PC-9 (cell line): ENCODE data around the gene VLDLR. TPM values are rescaled to one million over a fixed set of nuclear protein-coding genes. Genes with fewer than 3 reads are reported as not detected.

ENCODE experiments used
- BruUV-seq: library from RNA; stranded (reverse); fragments of 400-500 nt; replicated peaks from 2 replicates; lab custom pipeline; 2021; lab: Mats Ljungman, UMichigan
- CTCF ChIA-PET: fragments of 300-600 bp; sonication (Branson Sonifier 250); formaldehyde crosslinking; loops from one replicate; lab custom pipeline; 2022; ENCODE audit warnings: antibody characterized with exemption; lab: Charles Lee
- POLR2A ChIA-PET: fragments of 300-600 bp; sonication (Branson Sonifier 250); formaldehyde crosslinking; loops from one replicate; lab custom pipeline; 2022; ENCODE audit warnings: antibody characterized with exemption; ENCODE audit not compliant: unreplicated experiment; lab: Charles Lee
- DNase-seq, 2 experiments: peaks; one replicate each; pipeline versions ENCODE4 v3.0.0 to v3.0.0-alpha.2; 2015 to 2022; ENCODE audit warnings: mixed read lengths in 1 of 2
- H2AFZ ChIP-seq: fragments of 200-600 bp; sonication (generic); 2 replicates; pipeline ENCODE4 v1.8.1; 2017; ENCODE audit warnings: antibody characterized with exemption
- H3F3A ChIP-seq: fragments of 200-600 bp; sonication (generic); 2 replicates; pipeline ENCODE4 v1.8.1; 2017; ENCODE audit warnings: antibody characterized with exemption, mild to moderate bottlenecking, low read depth; ENCODE audit not compliant: insufficient read depth
- H3K27ac ChIP-seq: fragments of 200-600 bp; sonication (generic); 2 replicates; pipeline ENCODE4 v1.6.1; 2016; ENCODE audit warnings: mixed run types
- H3K27me3 ChIP-seq: fragments of 200-600 bp; sonication (generic); 2 replicates; pipeline ENCODE4 v1.6.1; 2016; ENCODE audit warnings: low read depth, mixed run types; ENCODE audit not compliant: insufficient read depth
- H3K36me3 ChIP-seq: fragments of 200-600 bp; sonication (generic); 2 replicates; pipeline ENCODE4 v1.6.1; 2016; ENCODE audit warnings: low read depth, mixed run types
- H3K4me1 ChIP-seq: fragments of 200-600 bp; sonication (generic); replicated peaks from 2 replicates; pipeline ENCODE4 v1.6.1; 2016; ENCODE audit warnings: mixed run types; ENCODE audit not compliant: insufficient read depth
- H3K4me2 ChIP-seq: fragments of 200-600 bp; sonication (generic); 2 replicates; pipeline ENCODE4 v1.6.1; 2017; ENCODE audit warnings: mixed run types
- H3K4me3 ChIP-seq: fragments of 200-600 bp; sonication (generic); 2 replicates; pipeline ENCODE4 v1.6.1; 2016; ENCODE audit warnings: mixed run types
- H3K79me2 ChIP-seq: fragments of 200-600 bp; sonication (generic); 2 replicates; pipeline ENCODE4 v1.6.1; 2017; ENCODE audit warnings: low read depth, mixed run types
- H3K9me2 ChIP-seq: fragments of 200-600 bp; sonication (generic); 2 replicates; pipeline ENCODE4 v1.8.1; 2017; ENCODE audit warnings: mild to moderate bottlenecking; ENCODE audit not compliant: insufficient read depth
- H3K9me3 ChIP-seq: fragments of 200-600 bp; sonication (generic); 2 replicates; pipeline ENCODE4 v1.8.1; 2016; ENCODE audit warnings: low read depth; ENCODE audit not compliant: insufficient read depth
- H4K20me1 ChIP-seq: fragments of 200-600 bp; sonication (generic); 2 replicates; pipeline ENCODE4 v1.8.1; 2017; ENCODE audit not compliant: insufficient read depth
- EZH2 ChIP-seq: fragments of 200-600 bp; sonication (generic); IDR thresholded peaks from 2 replicates; pipeline ENCODE4 v1.8.0; 2017; ENCODE audit warnings: antibody characterized with exemption, low read depth
- intact Hi-C: fragments of 100-400 bp; cut with micrococcal nuclease; formaldehyde crosslinking; loops from one replicate; pipeline ENCODE4 v1.10.0; 2022; ENCODE audit not compliant: unreplicated experiment
- total RNA-seq: library from RNA; stranded (reverse); gene quantifications from 2 replicates; pipeline ENCODE4 v1.2.3, GENCODE V29; 2021
- TF ChIP-seq, protein P1 (sequence below): fragments of 200-600 bp; sonication (generic); conservative IDR thresholded peaks from 2 replicates; pipeline ENCODE4 v1.6.1; 2017; ENCODE audit warnings: mixed run types, antibody characterized with exemption, mild to moderate bottlenecking, moderate library complexity

VLDLR gene
- total RNA-seq, 1 experiment from 2014 or later, result 8.1 TPM

DNA sequence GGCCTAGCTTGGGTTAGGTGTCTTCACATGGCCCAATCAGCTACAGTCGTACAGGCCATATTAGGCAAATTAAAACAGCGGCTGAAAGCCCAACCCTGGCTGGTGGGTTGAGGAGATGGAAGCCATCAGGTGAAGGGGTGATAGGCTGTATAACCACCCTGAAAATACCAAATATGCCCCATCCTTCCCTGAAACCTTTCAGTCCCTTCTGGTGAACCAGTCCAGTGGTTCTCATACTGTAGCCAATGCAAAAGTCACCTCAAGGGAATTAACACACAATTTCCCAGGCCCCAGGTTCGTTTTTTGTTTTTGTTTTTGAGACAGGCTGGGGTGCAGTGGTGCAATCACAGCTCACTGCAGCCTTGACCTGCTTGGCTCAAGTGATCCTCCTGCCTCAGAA lies 75.9 kb downstream of the VLDLR start:
- ChIA-PET CTCF (no interaction called here), POLR2A (no interaction called here)
- Histone ChIP-seq H3K27ac (no peak overlapping the region), H3K4me3 (no peak overlapping the region), H3K27me3 (no peaks in the 10 kb centered on the region), H3K4me1 (no peaks in the 10 kb centered on the region), H3K4me2 (no peak overlapping the region), H3F3A (no peaks in the 10 kb centered on the region), H3K36me3 (no peaks in the 10 kb centered on the region), H3K9me2 (no peaks in the 10 kb centered on the region), H3K9me3 (no peaks in the 10 kb centered on the region), H4K20me1 (no peaks in the 10 kb centered on the region), H3K79me2 (no peaks in the 10 kb centered on the region), H2AFZ (no peak overlapping the region)
- no peak for DNase-seq
- TF ChIP-seq EZH2, result no peak
- TF ChIP-seq, protein P1, sequence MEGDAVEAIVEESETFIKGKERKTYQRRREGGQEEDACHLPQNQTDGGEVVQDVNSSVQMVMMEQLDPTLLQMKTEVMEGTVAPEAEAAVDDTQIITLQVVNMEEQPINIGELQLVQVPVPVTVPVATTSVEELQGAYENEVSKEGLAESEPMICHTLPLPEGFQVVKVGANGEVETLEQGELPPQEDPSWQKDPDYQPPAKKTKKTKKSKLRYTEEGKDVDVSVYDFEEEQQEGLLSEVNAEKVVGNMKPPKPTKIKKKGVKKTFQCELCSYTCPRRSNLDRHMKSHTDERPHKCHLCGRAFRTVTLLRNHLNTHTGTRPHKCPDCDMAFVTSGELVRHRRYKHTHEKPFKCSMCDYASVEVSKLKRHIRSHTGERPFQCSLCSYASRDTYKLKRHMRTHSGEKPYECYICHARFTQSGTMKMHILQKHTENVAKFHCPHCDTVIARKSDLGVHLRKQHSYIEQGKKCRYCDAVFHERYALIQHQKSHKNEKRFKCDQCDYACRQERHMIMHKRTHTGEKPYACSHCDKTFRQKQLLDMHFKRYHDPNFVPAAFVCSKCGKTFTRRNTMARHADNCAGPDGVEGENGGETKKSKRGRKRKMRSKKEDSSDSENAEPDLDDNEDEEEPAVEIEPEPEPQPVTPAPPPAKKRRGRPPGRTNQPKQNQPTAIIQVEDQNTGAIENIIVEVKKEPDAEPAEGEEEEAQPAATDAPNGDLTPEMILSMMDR, result no peak
- BruUV-seq, result no TSS peak
- intact Hi-C loops, result no loop called here

DNA sequence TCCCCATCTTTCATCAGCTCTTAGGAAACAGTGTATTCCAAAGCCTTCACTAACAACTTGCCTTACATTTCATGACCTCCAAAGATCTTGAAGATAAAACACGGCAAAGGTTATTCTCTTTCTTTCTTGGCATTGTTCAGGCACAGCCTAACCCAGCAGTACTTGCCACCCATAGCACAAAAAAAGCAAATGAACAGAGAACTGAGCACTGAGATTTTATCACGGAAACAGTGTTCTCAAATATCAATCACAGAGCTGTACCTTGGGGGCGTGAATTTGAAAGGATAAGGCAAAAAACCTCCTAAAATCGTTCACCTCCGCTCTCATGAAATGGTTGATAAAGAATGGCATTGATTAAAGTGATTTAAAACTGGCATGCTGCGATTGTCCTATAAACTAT lies 78.8 kb downstream of the VLDLR start:
- H2AFZ ChIP-seq, result no peak overlapping the region
- ChIA-PET CTCF (no interaction called here), POLR2A (no interaction called here)
- H3K27me3 ChIP-seq, result no peaks in the 10 kb centered on the region
- H3K27ac ChIP-seq, result no peak overlapping the region
- H3K4me3 ChIP-seq, result no peak overlapping the region
- BruUV-seq, result no TSS peak
- H3K4me2 ChIP-seq, result no peak overlapping the region
- no peaks in the 10 kb centered on the region for H3F3A ChIP-seq
- DNase-seq, result no peak
- H3K79me2 ChIP-seq, result no peaks in the 10 kb centered on the region
- no peaks in the 10 kb centered on the region for H4K20me1 ChIP-seq
- no peaks in the 10 kb centered on the region for H3K9me2 ChIP-seq
- H3K4me1 ChIP-seq, result no peaks in the 10 kb centered on the region
- TF ChIP-seq, protein P1, result no peak
- TF ChIP-seq EZH2, result no peak
- H3K9me3 ChIP-seq, result no peaks in the 10 kb centered on the region
- no peaks in the 10 kb centered on the region for H3K36me3 ChIP-seq
- intact Hi-C loops, result loop anchor here (5.0 kb wide), 1 partner anchor 338 kb away; no protein-coding TSS in a partner anchor

DNA sequence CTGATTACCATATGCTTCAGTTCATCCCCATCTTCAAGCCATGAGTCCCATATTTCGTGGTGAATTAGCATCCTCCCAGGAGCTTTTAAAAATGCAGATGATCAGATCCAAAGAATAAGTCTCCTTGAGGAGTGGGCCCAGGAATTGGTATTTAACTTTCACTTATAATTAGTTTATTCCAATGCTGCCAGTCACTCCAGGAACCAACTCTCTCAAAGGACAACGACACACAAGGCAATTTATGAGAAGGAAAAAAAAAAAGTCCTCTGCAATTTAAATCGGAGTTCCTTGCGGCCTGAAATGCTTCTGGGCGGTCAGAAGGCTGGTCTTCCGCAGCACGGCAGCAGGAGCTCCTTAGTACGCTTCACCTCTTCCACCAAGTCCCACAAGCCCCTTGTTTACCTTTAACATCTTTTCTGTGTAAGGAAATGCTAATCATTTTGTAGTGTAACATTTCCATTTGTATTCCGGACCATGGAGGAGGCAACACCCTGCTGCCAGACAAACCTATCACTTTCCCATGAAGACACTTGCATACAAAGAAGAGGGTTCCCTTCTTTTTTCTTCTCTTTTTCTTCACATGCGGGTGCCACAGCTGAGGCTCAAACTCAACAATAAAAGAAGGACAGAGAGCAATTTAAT lies 79.4 kb downstream of the VLDLR start:
- no peaks in the 10 kb centered on the region for H3F3A ChIP-seq
- H3K9me3 ChIP-seq, result no peaks in the 10 kb centered on the region
- H2AFZ ChIP-seq, result no peak overlapping the region
- POLR2A ChIA-PET, result no interaction called here
- no peaks in the 10 kb centered on the region for H3K27me3 ChIP-seq
- no peak overlapping the region for H3K4me3 ChIP-seq
- TF ChIP-seq, protein P1, result no peak
- no peak for TF ChIP-seq EZH2
- H4K20me1 ChIP-seq, result no peaks in the 10 kb centered on the region
- no peak overlapping the region for H3K4me2 ChIP-seq
- H3K79me2 ChIP-seq, result no peaks in the 10 kb centered on the region
- BruUV-seq, result no TSS peak
- CTCF ChIA-PET, result interaction anchor here (0.7 kb wide), 1 partner anchor 27 kb away, joined by 5 read pairs; no protein-coding TSS in a partner anchor
- no peaks in the 10 kb centered on the region for H3K9me2 ChIP-seq
- intact Hi-C loops, result loop anchor here (5.0 kb wide), 1 partner anchor 339 kb away; no protein-coding TSS in a partner anchor
- H3K4me1 ChIP-seq, result no peaks in the 10 kb centered on the region
- H3K27ac ChIP-seq, result no peak overlapping the region
- no peak for DNase-seq
- H3K36me3 ChIP-seq, result no peaks in the 10 kb centered on the region
